NCI-H146 (cell line): ENCODE results near the gene ASH1L.
A peak's percentile ranks its signal among the peaks of the same experiment; 100 is the strongest.
"Not testable (repeated sequence)": the region's sequence is repeated elsewhere in the genome, so short reads cannot be mapped to it uniquely, and the experiment has no call there.

Experiments used
- DNase-seq: peaks from one replicate; lab custom pipeline; 2025; lab: John Stamatoyannopoulos, UW

ASH1L gene

DNA sequence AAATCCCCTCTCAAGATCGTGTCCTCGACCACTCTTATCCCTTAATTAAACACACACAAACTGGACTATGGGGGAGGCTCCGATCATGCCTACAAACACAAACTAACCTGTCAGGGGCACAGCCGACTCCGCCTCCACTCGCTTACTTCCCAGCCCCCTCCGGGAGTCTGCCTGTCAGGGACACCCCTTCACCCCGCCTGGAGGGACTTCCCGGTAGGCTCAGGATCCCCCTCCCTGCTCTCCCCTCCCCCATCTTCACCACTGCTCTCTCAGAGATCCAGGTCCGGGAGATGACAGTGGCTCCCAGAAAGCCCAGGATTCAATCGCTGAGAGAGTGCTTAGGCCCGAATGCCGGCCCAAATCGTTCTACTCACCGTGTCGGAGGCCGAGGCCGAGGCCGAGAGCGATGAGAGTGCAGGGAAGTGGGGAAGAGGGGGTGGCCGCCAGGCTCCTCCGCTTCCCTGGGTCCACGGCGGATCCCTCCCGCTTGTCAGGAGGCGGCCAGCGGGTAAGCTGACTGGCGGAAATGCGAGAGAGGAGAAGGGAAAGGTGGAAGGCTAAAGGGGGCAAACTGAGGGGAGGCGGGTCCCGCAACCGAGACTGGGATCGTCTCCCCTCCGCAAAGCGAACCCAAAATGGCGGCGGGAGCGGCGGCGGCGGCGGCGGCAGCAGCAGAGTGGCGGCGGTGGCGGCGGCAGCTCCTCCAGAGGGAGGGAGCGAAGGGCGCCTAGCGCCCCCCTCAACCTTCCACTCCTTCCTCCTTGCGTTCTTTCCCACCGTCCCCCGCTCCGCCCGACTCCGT, 623 bp downstream of the ASH1L start:
- peak; percentile 29 for DNase-seq

DNA sequence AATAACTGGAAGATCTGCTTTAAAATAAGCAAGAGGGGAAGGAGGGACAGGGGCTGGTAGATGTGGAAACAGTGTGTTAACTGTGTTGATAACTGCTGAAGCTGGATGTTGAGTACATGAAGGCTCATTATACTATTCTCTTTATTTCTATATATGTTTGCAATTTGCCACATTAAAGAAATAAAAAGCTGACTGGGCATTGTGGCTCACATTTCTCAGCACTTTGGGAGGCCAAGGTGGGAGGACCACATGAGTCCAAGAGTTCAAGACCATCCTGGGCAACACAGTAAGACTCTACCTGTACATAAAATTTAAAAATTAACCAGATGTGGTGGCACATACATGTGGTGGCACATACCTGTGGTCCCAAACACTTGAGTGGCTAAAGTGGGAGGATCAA, 6.7 kb downstream of the ASH1L start:
- no peak for DNase-seq

DNA sequence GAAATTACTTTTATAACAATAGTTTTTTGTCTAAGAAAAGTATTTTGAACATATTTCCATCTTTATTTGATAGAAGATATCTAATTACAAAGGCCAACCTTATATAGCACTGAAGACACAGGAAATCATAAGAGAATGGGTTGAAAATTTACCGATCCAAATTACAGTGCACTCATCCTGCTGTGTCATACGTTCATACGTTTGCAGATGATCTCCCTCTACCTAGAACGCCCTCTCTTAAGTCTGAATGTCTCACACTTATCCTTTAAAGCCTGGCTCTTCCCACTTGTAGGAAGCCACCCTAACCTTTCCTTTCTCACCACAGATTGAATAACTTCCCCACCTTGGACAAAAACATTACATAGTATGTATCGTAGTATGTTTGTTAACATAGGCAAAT, 9.3 kb downstream of the ASH1L start:
- DNase-seq = no peak

DNA sequence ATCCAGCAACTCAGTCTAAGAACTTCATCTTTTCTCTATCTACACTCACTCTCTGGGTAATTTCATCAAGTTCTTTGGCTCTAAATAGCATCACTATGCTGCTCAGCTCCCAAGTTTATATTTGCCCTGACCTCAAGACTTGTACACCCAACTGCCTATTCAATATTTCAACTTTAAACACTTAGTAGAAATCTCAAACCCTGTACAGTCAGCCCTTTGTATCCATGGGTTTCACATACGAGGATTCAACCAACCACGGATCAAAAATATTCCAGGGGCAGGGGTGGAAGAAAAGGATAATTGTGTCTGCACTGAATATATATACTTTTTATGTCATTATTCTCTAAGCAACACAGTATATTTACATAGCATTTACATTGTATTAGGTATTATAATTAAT, 13.9 kb downstream of the ASH1L start:
- no peak for DNase-seq

DNA sequence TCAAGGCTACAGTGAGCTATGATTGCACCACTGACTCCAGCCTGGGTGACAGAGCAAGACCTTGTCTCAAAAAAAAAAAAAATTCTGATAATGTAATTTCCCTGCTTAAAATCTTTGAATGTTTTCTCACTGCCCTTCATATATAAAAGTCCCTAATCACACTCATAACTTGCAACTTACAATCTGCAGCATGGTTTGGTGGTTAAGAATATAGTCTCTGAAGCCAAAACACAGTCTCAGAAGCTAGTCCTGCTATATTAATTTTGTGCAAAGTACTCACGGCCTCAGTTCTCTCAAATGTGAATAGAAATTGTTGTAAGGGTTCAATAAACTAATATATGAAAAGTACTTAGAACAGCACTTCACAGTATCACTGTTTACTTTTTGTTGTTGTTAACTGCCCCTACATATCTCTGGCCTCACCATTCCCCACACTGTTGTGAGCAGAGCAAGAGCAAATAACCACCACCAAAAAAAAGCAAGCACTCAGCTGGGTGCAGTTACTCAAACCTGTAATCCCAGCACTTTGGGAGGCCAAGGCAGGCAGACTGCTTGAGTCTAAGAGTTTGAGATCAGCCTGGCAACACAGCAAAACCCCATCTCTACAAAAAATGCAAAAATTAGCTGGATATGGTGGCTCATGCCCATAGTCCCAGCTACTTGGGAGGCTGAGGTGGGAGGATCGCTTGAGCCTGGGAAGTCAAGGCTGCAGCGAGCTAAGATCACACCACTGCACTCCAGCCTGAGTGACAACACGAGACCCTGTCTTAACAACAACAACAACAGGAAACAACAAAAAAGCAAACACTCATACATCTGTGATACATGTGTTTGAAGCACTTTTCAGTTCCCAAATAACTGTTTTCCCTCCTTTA, 22.4 kb downstream of the ASH1L start:
- DNase-seq = no peak

DNA sequence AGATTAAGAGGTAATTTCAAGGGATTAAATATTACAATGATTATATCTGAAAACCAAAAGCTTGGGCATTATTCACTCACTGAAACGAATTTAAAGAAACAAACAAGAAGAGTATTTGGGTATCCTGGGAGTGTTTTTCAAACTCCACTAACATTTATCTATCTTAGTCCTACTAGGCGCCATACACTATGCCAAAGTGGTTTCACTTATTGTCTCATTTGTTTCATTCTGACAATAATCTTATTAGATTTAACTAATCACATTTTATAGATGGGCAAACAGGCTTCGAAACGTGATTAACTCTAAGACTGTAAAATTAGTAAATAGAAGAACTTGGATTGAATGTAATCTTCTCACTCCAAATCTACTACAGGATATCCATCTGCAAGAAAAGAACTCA, 25.4 kb downstream of the ASH1L start:
- no peak for DNase-seq

DNA sequence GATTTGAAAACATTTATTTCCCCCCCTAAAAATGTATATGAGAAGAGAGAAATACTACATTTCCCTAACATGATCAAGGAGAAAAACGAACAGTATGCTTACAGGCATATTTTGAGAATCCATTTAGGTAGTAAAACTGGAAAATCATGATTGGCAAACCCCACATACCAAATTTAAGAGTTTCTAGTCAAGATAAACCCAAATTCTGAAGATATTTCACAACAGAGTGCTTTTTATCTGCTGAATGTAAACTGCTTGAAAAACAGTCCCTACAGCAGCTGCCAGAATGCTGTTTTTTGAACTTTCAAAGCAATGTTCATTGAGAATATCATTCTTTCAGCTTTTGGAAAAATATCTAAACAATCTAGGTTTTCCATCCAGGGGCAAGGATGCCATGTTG, 31.0 kb downstream of the ASH1L start:
- DNase-seq = no peak

DNA sequence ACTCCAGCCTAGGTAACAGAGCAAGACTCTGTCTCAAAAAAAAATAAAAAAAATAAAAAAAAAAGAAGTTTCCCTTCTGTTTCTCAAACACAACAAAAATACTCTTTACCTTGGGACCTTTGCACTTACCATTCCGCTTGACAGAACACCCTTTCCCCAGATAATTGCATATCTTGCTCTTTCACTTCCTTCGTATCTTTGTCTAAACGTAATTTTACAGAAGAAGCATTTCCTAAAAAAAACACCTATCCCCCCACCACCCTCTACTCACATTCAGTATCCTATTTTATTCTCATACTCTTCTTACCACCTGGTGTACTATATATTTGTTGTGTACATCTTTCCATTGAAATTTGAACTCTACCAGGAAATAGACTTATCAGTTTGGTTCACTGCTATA, 32.7 kb downstream of the ASH1L start:
- no peak for DNase-seq

DNA sequence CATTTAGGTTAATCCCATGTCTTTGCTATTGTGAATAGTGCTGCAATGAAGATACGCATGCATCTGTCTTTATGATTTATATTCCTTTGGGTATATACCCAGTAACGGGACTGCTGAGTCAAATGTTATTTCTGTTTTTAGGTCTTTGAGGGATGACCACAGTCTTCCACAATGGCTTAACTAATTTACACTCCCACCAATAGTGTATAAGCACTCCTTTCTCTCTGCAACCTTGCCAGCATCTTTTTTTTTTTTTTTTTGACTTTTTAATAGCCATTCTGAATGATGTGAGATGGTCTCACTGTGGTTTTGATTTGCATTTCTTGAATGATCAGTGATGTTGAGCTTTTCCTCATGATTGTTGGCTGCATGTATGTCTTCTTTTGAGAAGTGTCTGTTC, 33.5 kb downstream of the ASH1L start:
- no peak for DNase-seq

DNA sequence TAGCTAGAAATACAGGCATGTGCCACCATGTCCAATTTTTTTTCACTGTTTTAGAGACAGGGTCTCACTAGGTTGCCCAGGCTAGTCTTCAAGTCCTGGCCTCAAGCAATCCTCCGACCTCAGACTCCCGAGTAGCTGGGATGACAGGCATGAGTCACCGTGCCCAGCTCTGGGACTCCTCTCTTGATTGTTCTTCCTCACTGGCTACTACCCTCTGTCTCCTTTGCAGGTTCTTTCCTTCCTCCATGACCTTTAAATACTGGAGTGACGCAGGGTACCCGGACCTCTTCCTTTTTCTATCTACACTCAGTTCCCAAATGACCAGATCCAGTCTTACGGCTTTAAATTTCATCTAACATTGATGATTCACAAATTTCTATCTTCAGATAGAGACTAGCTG, 34.9 kb downstream of the ASH1L start:
- DNase-seq = no peak

DNA sequence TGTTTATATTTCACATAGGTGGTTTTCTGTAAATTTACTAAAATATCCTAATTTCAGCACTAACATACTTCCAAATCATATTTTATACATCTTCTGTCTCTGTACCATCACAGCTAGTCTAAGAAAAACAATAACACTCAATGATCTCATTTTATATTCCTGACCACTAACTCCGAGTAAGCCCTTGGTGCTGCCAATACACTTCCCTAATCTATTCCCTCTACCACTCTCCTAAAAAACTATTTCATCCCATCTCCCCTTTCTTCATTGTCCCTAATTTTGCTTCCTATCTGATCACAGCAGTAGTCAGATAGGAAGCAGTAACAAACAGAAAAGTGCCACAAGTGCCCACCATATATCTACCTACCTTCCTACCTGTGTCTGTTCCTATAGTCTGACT, 36.2 kb downstream of the ASH1L start:
- DNase-seq = no peak

DNA sequence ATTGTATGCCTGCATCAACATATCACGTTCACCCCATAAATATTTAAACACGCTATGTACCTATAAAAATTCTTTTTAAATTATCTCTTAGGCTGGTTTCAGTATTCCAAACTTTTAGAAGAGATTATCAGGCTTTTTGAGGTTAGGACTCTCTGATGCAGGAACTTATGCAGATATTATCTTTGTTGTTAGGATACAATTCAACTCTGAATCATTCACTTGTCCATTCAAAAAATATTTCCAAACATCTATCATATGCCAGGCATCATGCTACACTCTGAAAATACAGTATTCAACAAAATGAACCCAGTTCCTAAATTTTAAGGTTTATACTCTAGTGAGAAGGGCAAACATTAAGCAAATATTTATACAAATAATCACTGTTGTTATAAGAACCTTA, 40.5 kb downstream of the ASH1L start:
- DNase-seq = no peak

DNA sequence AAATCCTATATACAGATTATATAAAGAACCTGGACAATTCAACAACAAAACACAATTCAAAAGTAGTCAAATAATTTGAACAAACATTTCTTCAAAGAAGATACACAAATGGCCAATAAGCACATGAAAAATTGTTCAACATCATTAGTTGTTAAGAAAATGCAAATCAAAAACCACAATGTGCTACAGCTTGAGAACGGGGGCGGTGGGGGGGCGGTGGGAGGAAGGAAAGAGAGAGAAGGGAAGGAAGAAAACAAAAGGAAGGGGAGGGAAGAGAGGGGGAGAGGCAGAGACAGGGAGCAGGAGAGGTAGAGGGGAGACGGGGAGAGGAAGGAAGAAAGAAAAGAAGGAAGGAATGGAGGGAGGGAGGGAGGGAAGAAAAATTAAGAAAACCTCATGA, 44.1 kb downstream of the ASH1L start:
- no peak for DNase-seq

DNA sequence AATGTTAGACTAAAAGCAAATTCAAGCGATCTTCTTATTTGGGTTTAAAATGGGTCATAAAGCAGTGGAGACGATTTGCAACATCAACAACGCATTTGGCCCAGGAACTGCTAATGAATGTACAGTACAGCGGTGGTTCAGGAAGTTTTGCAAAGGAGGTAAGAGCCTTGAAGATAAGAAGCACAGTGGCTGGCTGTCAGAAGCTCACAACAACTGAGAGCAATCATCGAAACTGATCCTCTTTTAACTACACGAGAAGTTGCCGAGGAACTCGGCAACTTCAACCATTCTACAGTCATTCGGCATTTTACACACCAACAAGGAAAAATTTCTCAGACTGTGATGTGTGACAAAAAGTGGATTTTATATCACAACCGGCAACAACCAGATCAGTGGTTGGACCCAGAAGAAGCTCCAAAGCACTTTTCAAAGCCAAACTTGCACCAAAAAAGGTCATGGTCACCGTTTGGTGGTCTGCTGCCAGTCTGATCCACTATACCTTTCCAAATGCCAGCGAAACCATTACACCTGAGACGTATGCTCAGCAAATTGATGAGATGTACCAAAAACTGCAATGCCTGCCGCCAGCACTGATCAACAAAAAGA, 47.9 kb downstream of the ASH1L start:
- DNase-seq = no peak

DNA sequence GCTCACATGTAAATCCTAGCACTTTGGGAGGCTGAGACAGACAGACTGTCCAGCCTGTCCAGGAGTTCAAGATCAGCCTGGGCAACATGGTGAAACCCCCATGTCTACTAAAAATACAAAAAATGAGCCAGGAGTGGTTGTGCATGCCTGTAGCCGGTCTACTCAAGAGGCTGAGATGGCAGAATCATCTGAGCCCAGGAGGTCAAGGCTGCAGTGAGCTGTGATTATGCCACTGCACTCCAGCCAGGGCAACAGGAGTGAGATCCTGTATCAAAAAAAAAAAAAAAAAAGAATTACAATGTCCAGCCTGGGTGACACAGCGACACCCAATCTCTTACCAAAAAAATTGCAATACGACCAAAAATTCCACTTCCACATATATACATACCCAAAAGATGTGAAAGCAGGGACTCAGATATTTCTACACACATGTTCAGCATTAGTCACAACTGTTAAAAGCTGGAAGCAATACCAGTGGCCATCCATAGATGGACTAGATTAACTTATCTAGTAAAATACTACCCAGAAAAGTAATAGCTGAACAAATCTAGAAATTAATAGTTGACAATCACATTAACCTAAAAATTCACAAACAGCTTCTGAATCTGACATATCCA, 49.2 kb downstream of the ASH1L start:
- no peak for DNase-seq

DNA sequence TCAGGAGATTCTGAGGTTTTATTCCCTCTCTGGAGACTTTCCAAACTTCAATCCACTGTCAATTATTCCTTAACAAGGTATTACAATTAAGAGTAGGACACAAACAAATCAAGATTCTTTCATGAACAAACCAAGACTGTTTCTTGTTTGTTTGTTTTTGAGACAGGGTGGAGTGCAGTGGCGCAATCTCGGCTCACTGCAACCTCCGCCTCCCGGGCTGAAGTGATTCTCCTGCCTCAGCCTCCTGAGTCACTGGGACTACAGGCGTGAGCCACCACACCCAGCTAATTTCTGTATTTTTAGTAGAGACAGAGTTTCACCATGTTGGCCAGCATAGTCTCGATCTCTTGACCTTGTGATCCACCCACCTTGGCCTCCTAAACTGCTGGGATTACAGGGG, 51.2 kb downstream of the ASH1L start:
- DNase-seq = not testable (repeated sequence)

DNA sequence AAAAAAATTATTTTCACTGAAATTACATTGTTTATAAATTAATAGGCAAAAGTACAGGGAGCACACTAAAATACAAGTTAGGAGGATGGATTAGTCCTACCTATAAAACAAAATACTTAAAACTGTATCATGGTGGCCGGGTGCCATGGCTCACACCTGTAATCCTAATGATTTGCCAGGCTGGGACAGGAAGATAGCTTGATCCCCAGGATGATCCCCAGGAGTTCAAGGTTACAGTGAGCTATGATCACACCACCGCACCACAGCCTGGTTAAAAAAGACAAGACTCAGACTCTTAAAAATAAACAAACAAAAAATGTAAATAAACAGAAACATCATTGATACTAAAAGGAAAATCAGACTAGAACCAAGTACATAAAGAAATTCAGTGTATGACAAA, 53.5 kb downstream of the ASH1L start:
- no peak for DNase-seq

DNA sequence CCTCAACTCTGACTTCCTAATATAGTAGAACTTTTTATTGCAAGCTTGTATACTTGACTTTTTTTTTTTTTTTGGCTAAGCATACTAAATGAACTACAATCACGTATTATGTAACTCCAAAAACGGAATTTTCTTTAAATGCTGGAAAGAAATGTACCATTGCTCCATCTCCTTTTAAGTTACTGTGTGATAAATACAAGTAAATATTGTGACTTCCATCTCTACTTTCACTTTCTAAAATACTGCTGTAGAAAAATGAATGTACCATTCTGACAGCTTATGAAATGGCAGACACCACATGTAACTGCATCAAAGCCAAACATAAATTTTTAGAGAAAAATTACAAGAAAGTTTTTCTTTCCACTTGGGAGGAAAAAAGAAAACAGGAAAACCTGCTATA, 54.7 kb downstream of the ASH1L start:
- no peak for DNase-seq

DNA sequence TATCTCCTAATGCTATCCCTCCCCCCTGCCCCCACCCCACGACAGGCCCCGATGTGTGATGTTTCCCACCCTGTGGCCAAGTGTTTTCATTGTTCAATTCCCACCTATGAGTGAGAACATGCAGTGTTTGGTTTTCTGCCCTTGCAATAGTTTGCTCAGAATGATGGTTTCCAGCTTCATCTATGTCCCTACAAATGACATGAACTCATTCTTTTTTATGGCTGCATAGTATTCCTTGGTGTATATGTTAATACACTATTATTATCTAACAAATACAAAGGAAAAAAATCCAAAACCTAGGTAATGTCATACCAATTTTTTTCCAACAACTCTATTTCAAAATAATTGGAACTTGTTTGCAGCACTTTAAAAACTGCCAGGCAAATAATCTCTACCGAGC, 56.6 kb downstream of the ASH1L start:
- DNase-seq = not testable (repeated sequence)

DNA sequence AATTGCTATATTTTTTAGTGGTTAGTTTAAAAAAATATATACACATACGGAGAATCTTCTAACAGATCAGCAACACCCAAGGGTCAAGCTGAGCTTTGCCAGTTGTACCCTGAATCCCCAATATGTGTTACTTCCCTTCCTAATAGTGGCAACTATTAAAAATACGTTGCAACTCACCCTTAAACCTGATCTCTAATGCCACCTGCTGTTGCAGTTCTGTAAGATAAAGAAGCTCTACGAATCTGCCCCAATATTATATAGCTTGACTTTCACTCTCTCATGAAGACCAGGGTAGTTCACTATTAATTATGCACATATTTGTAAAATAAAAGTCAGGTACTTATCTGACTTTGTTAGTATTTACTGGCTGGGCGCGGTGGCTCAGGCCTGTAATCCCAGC, 58.4 kb downstream of the ASH1L start:
- DNase-seq = peak; percentile 18

DNA sequence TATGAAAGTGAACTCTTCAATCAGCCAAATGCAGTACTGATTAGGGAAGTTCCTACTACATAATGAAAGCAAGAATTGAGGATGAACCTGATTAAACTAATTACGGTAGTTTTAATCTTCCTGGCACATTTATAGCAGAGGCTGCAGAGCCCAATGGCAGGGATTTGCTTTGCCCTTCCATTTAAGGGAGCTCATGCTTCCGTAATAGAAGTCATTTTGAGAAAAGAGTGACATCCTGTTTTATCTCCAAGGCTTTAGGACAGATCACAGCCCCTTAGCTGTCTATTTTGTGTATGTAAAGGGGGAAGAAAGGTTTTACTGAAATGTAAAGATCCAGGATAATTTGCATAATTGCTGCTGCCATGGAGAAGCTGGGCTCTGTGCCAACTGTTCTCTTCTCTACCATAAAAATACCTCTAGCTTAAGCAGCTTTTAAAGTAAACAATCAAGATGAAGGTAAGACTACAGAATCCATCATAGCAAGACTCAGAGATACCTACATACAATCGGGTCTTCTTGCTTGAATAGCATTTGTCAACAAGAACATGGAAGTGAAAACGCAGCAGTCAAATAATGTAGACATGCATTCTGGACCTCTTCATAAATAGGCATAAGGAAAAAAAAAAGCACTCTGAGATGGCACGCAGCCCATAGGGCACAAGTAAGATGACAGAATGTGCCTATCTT, 62.5 kb downstream of the ASH1L start:
- peak; percentile 87 for DNase-seq

DNA sequence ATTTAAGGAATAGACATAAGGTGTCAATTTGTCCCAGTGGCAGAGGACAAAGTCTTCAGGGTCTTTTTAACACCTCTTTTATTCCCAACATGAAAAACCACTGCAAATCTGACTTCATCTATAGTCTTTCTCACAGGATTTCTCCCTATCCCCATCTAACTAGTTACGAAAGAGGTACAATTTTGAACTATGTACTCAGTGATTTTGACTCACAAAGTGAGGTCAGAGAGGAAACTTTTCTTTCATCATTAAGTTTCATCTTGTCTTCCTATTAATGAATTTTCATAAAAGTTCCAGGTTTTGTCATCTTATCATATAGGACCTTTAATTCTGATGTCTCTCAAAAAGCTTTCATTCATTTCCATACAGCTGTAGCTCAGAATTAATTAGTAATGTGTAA, 63.3 kb downstream of the ASH1L start:
- DNase-seq = peak; percentile 3
